EL (cell line): Measurements from ENCODE around the gene HACD4.

ENCODE experiments used
- DNase-seq: peaks from one replicate; pipeline ENCODE4 v3.0.0-alpha.2; 2016

Gene HACD4, protein sequence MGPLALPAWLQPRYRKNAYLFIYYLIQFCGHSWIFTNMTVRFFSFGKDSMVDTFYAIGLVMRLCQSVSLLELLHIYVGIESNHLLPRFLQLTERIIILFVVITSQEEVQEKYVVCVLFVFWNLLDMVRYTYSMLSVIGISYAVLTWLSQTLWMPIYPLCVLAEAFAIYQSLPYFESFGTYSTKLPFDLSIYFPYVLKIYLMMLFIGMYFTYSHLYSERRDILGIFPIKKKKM

DNA sequence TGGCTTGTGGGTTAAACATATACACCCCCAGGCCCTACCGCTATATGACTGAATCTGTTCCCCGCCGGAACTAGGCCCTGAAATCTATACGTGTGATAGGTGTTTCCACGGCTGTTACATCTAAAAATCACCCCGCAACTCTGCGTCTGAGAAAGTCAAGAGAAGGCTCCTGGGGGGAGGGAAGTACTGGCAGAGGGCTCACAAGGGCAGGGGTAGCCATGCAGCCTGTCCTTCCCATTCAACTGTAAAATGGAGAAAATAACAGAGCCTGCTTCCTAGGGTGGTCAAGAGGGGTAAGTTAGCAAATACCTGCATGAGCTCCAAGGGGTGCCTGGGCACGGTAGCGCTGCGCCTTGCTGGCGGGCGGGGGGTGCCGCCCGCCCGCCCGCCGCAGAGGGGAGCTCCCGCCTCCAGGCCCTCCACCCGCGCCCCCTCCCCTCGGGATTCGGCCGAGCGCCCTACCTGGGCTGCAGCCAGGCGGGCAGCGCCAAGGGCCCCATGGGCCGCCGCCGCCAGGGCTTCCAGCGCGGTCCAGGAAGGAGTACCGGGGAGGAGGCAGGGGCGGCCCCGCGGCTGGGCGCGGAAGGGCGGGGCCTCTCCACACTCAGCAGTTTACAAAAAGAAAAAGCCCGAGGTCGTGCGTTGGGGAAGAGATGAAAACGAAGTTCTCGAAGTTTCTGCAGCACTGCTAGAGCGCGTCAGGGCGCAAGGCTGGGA, at the start of gene HACD4:
Gene HACD4, minus strand, starts transcription at position 550 of the 717 bp plus-strand sequence. Its CDS starts 50 bp downstream, at position 500.
- peak; percentile 62 for DNase-seq

DNA sequence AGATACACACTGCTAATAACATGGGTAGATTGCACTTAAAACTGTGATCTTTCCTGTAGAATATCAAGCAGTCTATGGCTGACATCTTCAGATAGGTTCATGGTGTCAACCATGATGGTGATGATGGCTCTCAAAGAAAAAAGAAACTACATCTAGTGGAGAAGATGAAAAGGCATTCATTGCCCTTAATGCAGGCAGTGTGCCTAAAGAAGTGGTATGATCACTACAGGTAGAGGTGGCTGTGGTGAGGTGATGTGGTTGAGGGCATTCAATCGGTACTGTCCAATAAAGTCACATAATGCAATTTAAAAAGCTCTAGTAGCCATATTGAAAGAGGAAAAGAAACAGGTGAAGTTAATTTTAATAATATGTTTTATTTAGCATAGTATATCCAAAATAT, 49.4 kb upstream of the HACD4 start:
- DNase-seq: no peak

DNA sequence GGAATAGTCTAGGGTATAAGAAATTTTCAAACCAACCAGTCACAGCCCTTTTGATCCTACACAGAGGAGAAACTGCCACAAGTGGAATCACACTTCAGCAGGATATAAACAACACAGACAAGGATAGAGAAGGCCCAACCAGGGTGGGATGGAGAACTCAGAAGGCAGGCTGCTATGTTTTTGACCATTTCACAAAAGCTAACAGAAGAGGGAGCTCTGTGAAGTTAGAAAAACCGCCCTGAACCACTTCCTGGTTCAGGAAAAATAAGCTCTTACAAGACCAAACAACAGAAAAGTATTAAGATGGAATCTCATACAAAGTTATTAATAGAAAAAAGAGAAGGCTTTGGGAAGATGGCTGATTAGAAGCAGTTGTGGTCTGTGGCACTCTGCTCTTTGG, 47.3 kb upstream of the HACD4 start:
- no peak for DNase-seq

DNA sequence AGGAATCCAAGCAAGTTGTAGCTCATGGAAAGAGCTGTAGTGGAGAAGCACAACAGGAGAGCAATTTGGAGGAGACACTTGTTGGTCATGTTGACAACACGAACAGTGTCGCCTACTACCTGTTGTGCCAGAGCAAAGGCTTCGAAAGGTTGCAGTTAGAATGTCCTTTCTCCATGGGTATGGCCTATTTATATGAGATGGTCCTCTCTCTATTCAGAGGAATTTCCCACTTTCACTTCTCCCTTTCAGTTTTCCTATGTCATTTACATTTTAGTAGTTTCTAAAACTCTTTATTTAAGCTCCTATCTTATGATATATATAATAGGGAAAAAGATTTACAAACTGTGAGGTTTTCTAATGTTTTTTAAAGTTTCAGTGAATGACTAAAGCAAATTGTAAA, 46.3 kb upstream of the HACD4 start, which contains the start of gene IFNB1:
Gene IFNB1, minus strand, starts transcription at position 162 of the 400 bp plus-strand sequence. Its CDS starts 73 bp downstream, at position 89.
- DNase-seq: no peak

DNA sequence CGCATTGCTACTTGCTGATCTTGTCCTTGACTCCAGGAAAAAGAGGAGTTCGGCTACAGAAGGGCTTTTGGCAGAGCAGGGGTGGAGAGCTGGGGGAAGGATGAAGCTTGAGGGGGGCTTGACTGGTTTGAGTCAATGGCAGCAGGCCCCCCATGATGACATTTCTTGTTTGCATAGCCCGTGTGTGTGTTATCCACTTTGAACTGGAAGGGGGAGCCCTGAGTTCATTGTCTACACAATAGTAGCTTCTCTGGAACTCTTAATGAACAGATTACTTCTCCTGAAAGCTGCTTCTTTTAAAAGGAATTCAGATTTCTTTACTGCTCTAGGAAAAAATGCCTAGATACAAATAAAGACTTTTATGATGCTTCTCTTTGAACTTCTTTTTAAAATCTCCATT, 44.0 kb upstream of the HACD4 start:
- DNase-seq: no peak

DNA sequence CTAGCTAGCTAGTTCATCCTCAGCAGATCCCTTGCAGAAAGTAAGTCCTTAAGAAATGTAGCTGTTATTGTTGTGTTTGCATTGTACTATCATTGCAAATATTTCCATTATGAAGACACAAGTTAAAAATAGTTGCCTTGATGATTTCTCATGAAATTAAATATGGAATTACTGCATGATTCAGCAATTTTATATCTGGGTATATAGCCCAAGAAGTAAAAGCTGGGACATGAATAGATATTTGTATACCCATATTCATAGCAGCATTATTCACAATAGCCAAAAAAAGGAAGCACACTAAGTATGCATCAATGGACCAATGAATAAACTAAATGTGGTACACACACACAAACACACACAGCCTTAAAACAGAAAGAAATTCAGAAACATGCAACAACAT, 39.5 kb upstream of the HACD4 start:
- no peak for DNase-seq

DNA sequence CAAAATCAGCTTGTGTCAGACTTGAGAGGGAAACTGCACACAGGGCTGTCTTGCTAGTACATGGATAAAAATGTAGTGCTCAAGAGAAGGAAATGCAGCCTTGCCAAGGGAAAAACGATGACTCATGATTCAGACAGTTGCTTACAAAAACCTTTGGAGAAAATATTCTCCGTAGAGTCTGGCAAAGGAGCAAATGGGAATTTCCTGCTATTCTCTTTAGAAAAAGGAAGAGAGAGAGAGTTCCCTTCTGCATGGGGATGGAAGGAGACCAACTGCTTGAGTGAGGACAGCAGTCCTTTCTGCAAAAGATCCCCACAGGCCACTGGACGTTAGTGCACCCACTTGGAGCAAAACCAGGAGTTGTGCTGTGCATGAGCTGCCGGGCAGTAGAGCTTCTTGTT, 38.7 kb upstream of the HACD4 start:
- DNase-seq: peak; percentile 94

DNA sequence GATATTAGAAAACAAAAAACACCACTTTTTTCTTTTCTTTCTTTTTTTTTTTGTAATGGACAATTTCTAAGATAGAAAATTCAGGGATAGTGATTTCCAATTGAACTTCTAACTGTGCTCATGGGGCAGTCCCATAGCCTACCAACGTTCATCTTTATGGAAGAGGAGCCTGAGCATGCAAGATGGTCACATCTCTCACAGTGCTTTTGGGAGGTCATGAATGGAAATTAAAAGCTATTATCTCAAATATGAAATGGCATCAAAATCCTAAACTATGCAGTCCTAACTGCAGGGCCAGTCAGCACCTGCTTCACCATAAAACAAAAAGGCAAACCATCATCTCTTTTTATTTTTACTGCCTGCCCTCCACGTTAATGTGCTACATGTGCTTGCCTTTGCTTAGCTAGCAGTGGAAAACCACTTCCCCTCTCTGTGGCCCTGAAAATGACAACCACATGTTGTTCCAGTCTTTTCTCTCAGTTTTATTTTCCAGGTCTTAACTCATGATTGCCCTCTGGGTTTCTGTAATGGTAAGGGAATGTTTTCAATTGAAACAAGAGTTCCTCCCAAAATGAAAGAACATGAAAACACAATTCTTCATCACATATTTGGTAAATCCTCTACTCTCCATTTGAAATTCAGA, 29.6 kb upstream of the HACD4 start:
- DNase-seq: peak; percentile 51

DNA sequence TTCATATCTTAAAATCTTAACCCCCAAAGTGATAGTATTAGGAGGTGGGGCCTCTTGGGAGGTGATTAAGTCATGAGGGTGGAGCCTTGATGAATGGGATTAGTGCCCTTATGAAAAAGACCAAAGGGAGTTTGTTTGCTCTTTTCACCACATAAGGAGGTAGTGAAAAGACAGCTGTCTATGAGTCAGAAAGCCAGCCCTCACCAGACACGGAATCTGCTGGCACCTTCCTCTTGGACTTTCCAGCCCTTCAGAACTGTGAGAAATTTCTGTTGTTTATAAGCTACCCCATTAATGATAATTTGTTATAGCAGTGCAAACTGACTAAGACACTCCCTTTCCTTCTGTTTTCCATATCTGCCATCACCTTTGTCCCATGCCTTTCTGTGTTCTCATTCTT, 25.5 kb upstream of the HACD4 start:
- peak; percentile 48 for DNase-seq

DNA sequence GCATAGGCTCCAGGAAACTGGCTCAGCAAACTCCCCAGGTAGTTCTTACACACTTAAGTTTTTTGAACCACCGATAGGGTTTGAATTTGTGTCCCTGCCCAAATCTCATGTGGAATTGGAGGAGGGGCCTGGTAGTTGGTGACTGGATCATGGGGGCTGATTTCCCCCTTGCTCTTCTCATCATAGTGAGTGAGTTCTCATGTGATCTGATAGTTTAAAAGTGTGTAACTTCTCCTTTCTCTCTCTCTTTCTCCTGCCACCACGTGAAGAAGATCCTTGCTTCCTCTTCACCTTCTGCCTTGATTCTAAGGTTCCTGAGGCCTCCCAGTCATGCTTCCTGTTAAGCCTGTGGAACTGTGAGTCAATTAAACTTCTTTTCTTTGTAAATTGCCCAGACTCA, 22.4 kb upstream of the HACD4 start:
- DNase-seq: no peak

DNA sequence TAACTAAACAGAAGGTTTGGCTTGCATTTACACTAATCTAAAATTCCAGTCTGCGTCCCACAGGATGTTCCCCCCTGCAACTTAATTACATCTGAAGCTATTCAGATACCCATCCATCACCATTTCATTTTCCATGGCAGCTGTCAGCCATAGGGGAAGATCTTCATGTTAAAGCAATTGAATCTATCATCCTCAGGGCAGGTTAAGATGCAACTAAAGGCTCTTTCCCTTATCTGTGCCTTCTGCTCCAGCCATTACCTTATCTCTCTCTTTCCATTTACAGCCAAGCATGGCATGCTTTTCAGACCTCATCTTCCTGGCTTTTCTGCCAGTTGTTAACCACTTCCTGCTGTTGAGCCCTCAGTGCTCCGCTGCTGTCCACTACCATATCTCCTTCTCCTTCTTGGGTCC, 15.8 kb upstream of the HACD4 start:
- no peak for DNase-seq

DNA sequence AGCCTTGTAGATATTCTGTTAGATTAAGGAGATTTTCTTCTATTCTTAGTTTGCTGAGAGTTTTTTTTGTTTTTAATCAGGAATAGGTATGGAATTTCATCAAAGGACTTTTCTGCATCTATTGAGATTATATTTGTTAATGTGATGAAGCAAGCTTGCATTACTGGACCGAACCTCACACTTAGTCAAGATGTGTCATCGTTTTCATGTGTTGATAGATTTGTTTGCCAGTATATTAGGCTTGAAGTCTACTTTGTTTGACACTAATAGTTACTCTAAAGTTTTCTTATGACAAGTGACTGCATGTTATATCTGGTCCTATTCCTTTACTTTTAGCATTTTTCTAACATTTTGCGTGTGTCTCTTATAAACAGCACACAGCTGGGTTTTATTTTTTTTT, 12.4 kb upstream of the HACD4 start:
- no peak for DNase-seq

DNA sequence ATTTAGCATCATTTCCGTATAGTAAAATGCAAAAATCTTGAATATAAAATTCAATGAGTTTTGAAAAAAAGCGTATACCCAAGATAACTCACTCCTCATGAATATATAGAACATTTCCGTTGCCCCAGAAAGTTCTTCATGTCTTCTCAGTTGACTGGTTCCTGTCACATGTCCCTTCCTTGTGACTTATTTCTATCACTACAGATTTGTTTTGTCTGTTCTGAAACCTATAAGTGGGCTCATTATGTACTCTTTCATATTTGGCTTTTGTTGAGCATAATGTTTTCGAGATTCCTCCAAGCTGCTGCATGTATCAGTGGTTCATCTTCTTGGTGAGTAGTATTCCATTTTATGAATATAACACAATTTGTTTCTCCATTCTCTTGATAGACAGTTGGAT, 11.0 kb upstream of the HACD4 start:
- no peak for DNase-seq

DNA sequence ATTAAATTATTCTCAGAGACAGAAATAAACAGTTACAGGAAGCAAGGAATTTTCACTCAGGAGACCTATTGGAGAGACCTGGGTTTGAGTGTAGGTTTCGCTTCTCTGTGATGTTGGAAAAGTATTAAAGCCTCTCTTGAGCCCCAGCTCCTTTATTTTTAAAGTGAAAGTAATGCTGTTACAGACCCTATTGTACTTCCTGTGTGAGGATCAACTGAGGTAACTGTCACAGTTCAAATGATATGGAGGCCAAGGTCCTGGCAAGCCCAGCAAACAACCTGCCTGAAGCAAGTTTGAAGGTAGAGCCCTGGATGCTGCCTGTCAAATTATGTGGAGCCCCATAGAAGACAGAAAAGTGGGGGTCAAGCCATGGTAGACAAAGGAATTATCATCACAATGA, 7.9 kb upstream of the HACD4 start:
- no peak for DNase-seq

DNA sequence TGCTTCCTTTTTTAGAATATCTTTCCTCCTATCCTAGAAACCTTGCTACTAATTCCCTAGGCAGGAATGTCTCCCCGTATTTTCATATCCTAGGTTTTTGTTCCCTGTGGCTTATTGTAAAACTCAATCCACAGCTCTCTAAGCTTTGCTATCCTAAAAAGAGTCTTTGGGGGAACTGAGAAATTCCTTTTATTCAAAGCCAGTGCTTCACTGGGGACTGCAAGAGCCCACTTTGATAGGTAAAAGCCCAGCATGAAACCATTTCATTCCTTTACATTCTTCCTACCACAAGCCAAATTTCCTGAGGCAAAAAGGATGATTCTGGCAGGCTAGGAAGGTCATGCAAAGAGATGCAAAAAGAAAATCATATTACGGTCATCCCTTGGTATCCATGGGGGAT, 5.8 kb upstream of the HACD4 start:
- DNase-seq: no peak

DNA sequence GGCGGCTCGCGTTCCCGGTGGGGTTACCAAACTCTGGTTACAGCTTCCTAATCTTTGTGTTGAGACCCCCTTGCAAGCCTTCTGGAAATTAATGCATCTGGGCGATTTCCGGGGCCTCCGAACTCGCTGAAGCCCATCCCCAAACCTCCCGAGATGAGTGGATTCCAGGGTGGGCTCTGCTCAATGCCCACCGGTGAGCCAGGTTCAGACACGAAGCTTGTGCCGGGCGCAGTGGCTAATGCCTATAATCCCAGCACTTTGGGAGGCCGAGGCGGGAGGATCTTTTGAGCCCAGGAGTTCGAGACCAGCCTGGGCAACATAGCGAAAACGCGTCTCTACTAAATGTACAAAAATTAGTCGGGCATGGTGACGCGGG, 356 bp upstream of the HACD4 start:
- no peak for DNase-seq

DNA sequence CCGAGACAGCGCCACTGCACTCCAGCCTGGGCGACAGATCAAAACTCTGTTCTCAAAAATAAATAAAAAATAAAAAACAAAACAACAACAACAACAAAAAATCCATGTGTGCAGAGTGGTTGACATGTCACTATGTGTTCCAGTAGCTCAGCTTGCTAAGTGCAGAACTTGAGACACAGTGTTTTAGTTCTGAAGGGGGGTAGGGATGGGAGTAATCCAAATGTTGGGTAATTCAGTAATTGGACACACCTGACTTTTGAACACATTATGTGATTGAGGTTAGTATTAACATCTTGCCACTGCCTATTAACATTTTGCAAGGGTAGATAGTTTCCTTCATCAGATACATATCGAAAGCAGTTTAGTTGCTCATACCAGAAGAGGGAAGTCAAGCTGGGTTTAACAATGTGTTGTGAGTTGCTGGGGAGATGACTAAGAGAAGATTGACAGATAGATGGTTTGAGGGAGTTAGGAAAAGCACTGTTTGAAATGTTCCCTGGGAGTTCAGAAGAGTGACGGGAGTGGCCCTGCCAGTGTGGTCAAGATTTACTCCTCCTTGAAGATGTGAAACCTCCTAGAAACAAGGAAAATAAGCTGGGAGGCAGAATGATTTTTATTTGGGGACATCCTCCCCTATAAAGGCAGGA, 928 bp downstream of the HACD4 start:
- peak; percentile 63 for DNase-seq

DNA sequence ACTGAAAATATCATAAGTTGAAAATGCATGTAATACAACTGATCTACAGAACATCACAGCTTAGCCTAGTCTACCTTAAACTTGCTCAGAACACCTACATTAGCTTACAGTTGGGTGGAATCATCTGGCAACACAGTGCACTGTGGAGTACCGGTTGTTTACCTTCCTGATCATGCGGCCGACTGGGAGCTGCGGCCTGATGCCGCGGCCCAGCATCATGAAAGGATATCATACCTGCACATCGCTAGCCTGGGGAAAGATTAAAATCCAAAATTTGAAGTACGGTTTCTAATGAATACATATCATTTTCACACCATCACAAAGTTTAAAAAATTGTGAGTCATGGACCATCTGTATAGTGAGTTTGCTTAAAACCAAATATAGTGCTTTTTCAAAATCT, 1.8 kb downstream of the HACD4 start:
- DNase-seq: no peak

DNA sequence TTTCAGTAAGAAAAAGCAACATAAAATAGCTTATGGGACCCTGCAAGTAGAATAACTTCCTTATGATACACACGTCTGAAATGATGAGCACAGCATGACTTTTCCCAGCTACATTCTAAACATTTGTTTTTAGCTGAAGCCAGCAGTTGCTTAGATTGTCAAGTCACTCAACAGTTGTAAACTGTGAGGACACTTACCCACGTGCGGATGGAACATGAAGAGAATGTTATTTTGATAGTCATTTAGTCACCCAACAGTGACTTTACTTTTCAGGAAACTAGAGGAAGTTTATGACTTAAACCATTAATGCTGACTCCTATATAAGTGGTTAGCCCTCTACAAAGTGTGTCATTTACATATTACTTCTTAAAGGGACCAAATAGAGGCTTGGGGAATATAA, 3.0 kb downstream of the HACD4 start:
- DNase-seq: peak; percentile 44

DNA sequence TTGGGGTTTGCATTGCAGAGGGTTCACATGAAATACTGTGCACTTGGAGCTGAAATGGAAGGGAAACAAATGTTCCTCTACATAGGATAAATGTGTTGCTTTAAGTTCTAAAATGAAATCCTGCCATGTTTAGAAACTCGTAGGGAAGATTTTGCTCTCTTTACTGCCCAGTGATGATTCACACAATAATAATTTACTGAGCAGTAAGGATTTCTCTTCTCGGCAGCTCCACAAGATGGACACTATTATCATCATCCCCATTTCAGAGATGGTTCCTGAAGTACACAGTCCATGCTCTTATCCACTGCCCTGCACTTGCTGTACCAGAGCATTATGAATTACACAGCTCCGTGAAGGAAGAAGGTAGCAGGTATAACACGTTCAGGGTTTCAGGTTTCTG, 4.1 kb downstream of the HACD4 start:
- peak; percentile 61 for DNase-seq

DNA sequence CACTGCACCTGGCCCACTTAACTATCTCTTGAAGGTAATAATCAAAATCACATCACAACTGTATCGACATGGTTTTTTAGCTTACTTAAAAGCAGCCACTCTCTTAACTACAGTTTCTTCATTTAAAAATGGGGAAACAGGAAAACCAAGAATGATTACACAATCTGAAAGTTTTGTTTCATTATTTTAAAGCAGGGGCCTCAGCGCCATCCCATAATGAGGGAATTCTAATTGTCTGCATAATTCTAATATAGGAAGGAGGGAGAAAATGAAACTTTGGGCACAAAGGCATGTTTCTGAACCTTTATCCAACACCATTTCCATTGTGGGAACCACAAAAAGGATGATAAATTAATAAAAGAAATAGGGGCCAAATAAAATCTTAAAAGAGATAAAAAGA, 7.6 kb downstream of the HACD4 start:
- no peak for DNase-seq

DNA sequence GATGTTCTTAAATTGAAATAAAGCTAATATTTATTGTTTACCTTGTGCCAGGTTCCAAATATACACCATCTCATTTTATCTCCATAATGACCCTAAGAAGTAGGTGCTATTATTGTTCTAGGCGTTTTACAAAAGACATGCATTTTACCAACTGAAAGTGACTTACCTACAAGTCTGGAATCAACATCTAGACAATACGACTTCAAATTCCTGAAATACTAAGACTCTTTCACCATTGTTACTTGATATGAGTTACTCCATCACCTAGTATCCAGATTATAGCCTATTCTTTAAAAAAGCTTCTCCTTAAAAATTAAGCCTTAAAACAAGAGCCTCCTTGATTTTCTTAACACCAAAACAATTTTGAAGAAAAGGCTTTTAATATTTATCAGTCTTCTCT, 13.3 kb downstream of the HACD4 start:
- no peak for DNase-seq

DNA sequence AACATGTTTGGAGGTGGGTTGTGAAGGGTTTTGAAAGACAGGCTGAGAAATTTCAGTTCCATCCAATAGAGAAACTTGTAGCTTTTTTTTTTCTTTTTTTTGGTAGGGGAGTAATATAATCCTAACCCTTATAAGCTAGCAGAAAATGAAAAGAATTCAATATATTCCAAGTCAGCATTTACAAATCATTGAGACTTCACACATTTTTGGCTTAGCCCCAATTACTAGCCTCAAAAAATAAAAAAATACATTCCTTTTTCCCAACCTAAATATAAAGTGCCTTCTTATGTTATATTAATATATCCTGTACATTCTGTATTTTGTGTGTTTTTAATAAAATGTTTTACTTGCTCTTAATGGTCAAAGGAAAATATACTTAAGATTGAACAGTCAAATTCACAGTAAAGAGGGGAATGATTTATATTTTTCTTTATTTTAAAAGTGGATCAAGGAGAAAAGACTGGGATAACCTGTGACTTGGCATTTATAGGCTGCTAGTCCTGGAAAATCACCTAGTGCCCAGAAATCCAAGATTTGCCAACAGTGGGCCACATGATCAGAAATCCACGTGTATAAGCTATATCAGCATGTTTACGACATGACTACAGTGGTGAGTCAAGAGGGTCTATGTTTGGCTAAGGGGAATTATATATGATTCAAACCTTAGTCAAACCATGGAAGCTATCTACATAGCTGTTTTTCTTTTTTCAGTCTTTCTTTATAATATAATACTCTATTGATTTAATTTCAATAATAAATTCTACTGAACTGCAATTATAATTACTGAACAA, 14.5 kb downstream of the HACD4 start:
- DNase-seq: peak; percentile 77
